GM19395 (cell line): ENCODE results near the gene TRAF4.
"Not testable (repeated sequence)": the region's sequence is repeated elsewhere in the genome, so short reads cannot be mapped to it uniquely, and the experiment has no call there.

Experiments used
- ATAC-seq: cut with Tn5 transposase; IDR thresholded peaks from one replicate; pipeline ENCODE4 v1.9.1; 2021; ENCODE audit warnings: mild to moderate bottlenecking, moderate library complexity; ENCODE audit not compliant: unreplicated experiment

TRAF4 gene

DNA sequence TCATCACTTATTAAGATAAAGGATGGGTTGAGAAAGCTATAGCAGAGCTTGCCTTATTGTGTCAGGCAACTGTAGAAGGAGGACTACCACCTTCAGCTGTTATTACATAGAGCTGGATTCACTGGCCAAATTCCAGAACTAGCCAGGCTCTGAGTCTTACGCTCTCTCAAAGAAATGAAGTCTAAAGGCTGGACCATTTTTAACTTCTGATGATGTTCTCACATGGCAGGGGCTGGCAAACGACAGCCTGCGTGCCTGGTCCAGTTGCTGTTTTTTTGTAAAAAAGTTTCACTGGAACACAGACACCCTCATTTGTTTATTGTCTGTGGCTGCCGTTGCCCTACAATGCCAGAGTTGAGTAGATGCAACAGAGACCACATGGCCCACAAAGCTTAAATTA lies 21.2 kb downstream of the TRAF4 start:
- no peak for ATAC-seq

DNA sequence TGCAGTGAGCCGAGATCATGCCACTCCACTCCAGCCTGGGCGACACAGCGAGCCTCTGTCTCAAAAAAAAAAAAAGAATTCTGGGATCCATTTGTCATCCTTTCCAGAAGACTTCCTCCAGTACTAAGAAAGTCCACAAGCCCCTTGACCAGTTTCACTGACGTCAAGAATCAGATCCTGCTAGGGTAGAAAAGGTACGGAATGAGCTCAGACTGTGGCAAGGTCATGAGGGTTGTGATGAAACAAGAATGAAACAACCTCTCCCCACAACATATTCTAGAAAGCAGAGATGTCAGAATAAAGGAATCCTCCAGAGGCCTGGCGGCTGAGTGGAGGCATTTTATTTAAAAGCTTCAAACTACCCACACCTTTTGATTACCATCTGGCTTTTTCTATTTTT lies 29.9 kb downstream of the TRAF4 start:
- no peak for ATAC-seq

DNA sequence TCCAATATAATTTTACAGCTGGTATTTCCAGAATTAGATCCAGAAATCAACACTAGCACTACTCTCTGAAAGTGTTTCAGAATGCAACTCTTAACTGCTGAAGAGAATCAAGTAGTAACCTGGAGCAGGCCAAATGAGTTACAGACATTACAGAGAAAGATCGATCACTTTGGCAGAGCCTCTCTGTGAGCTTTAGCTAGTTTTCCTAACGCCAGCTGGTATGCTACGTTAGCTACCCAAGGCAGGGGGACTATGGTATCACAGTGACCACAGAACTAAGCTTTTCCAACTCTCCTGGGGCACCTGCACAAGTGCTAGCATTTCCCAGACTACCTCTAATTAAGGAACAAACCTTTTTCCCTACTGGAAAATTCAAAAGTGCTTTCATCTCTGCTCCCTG lies 30.4 kb downstream of the TRAF4 start:
- ATAC-seq = no peak

DNA sequence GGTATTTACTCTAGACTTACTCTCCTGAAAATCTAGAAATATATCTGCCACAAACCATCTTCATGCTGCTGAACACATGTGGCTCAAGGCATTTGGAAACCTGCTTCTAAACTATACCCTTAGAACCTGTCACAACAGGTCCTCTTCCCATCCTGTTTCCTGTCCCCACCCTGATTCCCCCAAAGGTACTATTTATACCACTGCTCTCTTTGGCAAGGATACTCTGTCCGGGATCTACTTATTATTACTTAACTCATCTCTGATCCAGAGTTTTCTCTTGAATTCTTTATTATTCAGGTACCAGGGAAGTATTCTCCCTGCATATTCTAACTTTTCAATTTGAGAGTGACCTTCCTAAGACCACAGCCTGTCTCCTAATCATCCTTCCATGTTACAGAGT lies 33.4 kb downstream of the TRAF4 start:
- ATAC-seq = no peak

DNA sequence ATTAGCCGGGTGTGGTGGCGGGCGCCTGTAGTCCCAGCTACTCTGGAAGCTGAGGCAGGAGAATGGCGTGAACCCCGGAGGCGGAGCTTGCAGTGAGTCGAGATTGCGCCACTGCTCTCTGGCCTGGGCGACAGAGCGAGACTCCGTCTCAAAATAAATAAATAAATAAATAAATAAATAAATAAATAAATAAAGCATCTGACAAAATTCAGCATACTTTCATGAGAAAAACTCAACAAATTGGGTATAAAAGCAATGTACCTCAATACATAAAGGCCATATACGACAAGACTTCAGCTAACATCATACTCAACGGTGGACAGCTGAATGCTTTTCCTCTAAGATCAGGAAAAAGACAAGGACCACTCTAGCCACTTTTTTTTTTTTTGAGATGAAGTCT lies 35.8 kb downstream of the TRAF4 start:
- ATAC-seq = not testable (repeated sequence)

DNA sequence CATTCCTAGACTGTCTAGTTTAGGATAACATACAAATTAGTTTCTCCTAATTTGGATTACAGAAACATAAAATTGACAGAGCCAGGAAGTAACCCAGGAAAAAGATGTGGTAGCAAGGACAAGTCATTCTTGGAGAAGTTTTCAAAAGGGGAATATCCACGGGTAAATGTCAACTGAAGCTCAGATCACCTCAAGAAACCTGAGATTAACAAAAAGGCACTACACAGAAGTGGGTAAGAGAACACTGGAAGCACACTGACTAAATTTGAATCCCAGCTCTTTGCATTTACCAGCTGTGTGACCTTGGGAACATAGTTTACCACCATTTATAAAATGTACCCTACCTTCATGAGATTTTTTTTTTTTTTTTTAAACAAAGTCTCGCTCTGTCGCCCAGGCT lies 39.4 kb downstream of the TRAF4 start:
- no peak for ATAC-seq

DNA sequence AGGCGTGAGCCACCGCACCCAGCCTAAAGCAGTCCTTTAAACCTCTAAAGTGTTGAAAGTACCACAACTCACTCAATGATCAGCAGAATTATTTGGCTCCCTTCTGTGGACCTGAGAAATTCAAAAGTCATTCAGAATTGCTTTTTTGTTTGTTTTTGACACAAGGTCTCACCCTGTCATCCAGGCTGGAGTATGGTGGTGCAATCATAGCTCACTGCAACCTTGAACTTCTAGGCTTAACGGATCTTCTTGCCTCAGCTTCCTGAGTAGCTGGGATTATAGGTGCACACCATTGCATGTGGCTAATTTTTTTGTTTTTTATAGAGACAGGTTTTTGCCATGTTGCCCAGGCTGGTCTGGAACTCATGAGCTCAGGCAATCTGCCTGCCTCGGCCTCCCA lies 44.3 kb downstream of the TRAF4 start:
- no peak for ATAC-seq

DNA sequence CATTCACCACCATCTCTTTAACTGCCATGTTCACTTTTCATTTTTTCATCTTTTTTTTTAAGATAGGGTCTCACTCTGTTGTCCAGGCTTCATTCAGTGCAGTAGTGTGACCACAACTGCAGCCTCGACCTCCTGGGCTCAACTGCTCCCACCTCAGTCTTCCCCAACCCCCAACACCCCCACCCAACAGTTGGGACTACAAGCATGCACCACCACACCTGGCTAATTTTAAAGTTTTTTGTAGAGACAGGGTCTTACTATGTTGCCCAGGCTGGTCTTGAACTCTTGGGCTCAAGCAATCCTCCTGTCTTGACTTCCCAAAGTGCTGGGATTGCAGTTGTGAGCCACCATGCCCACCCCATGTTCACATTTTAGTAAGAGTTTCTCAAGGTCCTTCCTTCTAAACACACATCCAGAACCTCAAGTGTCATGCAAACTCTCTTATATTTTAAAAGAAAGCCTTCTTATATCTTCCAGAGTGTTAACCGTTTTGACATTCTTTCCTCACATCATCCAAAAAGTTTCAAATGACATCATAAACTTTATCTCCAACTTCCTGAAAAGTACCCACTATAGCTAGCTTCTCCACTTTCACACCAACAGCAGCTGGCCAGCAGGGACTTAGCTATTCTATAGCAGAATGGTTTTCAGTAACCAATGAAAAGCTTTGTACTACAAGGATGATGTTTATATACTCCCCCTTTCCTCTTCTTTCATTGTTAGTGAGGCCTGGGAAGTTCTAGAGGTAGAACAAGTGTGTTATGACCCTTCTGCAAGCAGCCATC lies 49.3 kb downstream of the TRAF4 start:
- ATAC-seq = no peak

DNA sequence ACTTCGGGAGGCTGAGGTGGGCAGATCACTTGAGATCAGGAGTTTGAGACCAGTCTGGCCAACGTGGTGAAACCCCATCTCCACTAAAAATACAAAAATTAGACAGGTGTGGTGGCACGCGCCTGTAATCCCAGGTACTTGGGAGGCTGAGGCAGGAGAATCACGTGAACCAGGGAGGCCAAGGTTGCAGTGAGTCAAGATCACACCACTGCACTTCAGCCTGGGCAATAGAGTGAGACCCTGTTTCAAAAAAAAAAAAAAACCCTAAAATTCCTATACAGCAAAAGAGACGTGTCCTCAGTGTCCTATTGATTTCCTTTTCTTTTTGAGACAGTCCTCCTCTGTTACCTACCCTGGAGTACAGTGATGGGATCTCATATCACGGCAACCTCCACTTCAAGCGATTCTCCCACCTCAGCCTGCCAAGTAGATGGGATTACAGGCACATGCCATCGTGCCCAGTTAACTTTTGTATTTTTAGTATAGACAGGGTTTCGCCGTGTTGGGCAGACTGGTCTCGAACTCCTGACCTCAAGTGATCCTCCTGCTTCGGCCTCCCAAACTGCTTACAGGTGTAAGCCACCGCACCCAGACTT lies 51.1 kb downstream of the TRAF4 start:
- not testable (repeated sequence) for ATAC-seq

DNA sequence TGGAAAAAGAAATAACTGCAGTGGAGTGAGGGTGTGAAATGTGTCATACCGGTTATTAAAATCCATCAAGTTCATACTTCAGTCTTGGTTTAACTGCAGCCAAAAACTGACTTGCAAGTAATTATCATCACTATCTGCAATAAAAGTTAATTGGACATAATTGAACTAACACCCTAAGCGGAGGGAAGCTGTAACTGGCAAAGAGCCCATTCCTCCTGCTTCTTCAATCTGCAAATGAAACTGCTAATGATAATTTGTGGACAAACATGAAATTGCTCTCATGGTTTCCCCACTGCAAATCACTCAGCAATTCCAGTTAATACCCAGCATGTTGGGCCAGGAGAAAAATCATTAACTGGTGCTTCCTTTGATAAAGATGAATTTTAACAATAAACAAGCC lies 52.3 kb downstream of the TRAF4 start:
- ATAC-seq = no peak
